HG03060 (cell line): ENCODE data around the gene RAG2.
"Not testable (repeated sequence)": the region's sequence is repeated elsewhere in the genome, so short reads cannot be mapped to it uniquely, and the experiment has no call there.

Source experiments
- ATAC-seq: cut with Tn5 transposase; IDR thresholded peaks from one replicate; pipeline ENCODE4 v1.9.1; 2021; ENCODE audit warnings: low read depth, moderate number of reproducible peaks; ENCODE audit not compliant: unreplicated experiment

Gene RAG2

GRCh38 chr11:36557991-36558390 is 40.0 kb downstream of the RAG2 start:
- ATAC-seq: no peak

DNA sequence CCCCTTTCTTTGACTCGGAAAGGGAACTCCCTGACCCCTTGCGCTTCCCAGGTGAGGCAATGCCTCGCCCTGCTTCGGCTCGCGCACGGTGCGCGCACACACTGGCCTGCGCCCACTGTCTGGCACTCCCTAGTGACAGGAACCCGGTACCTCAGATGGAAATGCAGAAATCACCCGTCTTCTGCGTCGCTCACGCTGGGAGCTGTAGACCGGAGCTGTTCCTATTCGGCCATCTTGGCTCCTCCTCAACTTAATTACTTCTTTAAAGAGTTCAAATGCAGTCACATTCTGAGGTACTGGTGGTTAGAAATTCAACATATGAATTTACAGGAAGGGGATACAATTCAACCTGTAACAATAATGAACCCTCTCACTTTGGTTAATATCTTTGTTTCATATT is 40.6 kb downstream of the RAG2 start:
- ATAC-seq: not testable (repeated sequence)

- ATAC-seq: no peak
These were observed 47.5 kb downstream of the RAG2 start for GRCh38 chr11:36550385-36551115.
